HT-29 (cell line): ENCODE results near the gene ARSA. TPM values are rescaled to one million over a fixed set of nuclear protein-coding genes. Genes with fewer than 3 reads are reported as not detected.
"Not testable (repeated sequence)": the region's sequence is repeated elsewhere in the genome, so short reads cannot be mapped to it uniquely, and the experiment has no call there.

Source experiments
- DNase-seq: peaks from one replicate; pipeline ENCODE4 v3.0.0-alpha.2; 2015; ENCODE audit warnings: low spot score
- total RNA-seq: library from RNA; depleted of rRNA; stranded (reverse); fragments of >200 nt; shearing (Covaris generic); gene quantifications from 2 replicates; pipeline ENCODE4 v1.2.3, GENCODE V29; 2014; rRNA removed

ARSA gene
- 11.4 and 16.6 TPM in 2 replicates for total RNA-seq

DNA sequence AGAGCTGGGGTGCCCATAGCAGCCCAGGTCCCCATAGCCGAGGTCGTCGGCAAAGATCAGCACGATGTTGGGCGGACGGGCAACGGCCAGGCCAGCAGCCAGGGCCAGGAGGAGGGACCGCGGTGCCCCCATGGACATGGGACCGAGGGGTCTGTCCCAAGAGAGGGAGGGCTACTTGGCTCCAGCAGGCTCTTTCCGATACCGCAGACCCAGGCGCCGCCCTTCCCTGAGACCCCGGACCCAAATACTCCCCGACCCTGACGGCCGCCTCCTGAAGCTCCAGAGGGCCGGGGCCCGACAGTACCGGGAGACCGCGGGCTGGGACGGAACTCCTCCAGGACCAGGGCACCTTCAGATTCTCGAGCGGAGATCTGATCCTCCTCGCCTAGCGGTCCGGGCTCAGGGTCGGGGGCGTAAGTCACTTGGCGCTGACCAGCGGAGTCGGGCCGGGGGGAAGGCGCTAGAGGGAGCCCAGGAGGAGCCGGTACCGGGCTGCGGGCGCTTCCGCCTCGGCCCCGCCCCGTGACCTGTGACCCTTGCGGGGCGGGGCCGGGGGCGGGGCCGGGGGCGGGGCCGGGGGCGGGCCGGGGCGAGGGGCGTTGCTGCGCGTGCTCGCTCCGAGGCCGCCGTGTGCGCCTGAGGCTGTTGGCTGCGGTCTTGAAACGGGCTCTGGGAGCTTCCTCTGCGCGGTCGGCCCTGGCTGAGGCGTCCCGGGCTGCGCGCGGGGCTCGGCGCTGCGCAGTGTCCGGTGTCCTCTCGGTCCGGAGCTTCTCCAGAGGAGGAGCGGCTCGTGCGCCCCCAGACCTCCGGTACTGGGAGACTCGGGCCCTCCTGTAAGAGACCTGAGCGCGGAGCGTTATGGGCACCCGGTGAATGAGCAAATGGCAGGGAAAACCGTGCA lies at the start of gene ARSA:
Gene ARSA, minus strand, starts transcription at position 511 of the 901 bp plus-strand sequence. Its CDS starts 373 bp downstream, at position 138.
- DNase-seq: peak; percentile 43

DNA sequence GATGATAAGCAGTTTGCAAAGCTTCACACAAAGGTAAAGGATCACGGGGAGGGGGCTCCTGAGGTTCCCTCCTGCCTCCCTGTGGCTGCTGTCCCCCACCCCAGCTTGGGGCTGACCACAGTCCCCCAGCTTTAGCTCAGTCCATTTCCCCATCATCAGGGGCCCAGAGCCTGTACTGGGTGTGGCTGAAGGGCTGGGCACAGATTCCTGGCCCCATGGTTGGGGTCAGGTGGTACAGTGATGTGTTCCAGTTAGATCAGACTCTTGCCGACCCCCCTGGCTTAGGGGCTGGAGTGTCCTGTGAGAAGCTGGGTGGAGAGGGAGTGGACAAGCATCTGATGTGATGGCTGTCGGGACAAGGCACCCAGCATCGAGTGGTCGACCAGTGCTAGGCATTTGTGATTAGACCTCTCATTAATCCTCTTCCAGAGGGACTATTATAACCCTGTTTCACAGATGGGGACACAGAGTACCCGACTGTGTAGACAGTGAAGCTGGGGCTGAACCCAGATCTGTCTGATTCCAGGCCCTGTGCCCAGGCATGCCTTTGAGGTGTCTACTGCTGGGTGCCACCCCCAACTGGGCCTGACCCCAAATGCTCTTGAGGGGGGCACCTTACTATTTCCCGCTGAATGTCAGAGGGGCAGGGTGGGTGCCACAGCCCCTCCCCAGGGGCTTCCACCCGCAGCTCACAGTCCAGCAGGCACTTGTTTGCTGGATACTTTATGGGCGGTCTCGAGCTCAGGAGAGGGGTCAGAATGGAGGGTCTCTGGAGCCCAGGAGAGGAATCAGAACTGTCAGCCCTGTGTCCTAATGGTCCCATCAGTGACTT lies 48.9 kb upstream of the ARSA start:
- no peak for DNase-seq

DNA sequence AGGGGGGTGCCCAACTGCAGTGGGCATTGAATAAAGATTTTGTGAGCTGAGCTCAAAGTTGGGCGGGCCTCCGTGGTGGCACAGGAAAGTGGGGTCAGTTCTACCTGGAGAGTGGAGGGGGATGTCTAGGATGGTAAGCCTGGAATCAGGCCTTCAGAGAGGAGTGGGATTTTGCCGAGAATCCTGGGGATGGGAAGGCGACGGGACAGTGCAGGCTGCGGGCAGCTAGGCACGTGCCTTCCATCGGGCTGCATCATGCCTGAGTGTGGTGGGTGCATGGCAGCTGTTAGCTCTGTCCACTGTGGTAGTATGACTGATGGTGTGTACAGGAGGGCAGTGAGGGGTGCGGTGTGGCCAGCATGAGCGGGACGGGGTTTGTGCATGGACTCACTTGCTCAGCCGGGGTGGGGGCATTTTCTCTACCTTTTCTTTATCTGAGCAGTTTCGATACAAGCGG lies 48.3 kb upstream of the ARSA start:
- DNase-seq: no peak

DNA sequence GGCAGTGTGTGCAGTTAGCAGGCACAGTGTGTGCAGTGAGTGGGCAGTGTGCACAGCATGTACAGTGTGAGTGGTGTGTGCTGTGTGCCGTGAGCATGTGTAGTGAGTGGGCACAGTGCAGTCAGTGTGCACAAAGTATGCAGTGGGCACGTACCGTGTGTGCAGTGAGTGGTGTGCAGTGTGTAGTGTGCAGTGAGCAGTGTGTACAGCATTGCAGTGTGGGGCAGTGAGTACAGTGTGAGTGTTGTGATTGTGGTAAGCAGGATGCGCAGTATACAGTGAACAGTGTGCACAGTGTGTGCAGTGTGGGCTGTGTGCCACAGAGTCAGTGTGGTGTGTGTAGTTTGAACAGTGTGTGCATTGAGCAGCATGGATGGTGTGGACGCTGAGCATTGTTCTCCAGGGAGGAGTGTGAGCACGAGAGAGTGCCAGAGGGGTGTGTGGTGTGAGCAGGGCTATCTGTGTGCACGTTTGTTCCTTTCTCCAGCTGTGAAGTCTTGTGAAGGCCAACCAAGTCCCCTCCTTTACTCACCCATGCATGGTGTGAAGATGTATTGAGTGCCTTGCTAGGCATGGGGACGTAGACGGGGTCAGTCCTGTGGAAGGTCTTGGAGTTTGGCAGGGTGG lies 47.7 kb upstream of the ARSA start:
- DNase-seq: no peak

DNA sequence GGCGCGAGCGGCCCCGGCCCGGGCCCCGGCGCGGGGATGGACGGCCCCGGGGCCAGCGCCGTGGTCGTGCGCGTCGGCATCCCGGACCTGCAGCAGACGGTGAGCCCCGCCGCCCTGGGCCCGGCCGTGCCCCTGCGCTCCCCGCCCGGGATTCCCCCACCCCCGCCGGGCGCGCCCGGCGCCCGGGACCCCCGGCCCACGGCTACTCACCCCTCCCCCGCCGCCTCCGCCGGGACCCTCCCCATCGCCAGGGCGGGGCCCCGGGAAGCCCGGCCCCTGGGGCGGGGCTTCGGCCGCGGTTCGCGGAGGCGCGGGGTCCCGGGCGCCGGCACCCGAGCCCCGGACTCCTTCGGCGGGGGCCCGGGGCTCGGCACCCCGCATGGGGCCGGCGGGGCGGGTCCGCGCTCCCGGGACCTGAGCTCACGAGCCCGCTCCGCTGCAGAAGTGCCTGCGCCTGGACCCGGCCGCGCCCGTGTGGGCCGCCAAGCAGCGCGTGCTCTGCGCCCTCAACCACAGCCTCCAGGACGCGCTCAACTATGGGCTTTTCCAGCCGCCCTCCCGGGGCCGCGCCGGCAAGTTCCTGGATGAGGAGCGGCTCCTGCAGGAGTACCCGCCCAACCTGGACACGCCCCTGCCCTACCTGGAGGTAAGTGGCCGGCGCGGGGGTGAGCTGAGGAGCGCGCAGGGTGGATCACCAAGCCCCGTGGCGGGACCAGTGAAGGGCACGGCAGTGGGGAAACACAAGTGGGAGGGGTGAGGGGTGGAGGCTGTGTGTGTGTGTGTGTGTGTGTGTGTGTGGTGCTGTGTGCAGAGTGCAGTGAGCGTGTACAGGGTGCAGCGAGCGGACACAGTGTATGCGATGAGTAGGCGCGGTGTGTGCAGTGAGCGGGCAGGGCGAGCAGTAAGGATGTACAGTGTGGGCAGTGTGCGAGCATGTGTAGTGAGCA lies 46.9 kb upstream of the ARSA start:
- DNase-seq: peak; percentile 20

DNA sequence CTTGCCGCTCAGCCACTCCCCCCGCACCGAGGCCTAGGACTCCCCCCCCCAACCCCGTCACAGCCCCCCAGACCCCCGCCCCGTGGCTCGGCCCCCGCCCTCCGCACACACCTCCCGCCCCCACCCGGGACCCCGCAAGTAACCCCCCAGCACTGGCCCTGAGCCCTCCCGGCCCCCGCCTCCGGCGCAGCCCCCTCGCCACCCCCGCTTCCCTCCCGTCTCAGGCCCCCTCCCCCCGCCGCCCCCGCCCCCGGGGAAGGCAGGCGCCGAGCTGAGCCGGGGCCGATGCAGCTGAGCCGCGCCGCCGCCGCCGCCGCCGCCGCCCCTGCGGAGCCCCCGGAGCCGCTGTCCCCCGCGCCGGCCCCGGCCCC lies 46.2 kb upstream of the ARSA start:
- no peak for DNase-seq

DNA sequence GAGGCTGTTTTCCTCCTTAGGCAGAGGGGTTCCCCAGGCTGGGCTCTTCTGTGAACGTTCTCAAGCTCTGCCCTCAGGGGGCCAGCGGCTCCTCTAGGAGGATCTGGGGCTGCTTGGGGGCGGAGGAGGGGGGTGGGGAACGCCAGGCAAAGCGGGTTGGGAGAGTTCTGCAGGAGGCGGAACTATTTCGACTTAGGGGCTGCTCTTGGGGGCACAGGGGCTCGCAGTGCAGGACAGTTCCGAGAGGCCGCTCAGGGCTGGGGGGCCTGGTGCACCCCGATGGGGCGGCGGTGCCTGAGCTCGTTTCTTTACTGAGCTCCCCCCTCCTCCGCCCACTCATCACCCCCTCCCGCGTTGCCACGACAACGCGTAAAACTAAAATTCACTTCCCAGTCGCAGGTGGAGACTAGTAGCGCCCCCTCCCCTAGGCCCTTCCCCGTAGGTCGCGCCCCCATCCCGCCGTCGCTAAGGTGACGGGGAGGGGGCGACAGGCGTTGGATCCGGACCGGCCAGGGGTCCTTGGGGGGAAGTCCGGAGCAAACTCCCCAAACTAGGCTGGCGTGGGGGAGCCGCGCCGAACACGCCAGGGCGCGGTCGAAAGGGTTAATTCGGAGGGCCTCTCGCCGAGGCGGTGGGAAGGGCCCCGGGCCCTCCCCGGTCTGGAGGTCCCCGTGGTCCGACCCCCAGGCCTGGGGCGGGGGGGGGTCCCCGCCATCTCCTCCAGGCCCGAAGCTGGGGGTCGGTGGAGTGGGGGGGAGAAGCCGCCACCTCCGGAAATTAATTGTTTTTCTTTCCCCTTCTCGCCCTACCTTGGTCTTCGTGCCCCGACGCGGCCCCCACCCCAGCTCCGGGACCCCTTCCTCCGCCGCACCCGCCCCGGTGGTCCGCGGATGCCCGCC lies 45.5 kb upstream of the ARSA start:
- DNase-seq: no peak

DNA sequence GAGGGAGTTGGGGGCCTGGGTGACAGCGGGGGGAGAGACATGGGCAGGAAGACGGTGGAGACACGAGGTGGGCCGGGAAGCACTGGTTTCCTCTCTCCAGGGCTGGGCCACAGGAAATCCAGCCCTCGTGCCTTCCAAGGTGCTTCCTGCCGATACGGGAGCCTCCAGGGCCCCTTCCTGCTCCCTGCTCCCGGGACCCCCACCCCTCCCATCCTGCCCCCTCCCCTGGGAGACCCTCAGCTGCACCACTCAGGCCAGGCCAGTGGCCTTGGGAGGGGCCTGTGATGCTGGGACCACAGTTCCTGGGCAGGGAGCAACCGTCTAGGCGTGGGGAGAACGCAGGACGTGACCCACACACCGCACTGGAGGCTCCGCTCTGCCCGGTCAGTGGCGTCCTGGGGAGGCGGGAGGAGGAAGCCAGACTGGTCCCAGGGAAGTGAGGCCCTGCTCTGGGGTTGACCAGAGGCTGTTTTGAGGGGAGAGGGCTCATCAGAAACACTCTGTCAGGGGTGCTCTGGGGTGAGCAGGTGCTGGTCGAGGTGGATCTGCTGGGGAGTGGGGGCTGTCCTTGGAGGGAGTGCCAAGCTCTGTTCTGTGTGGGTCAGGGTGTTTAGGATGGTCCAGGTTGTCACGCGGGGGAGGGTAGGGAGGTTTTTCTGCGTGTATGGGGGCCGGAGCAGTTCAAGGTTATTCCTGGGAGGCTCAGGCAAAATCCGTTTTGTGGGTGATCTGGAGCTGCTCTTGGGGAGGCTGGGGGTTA lies 44.7 kb upstream of the ARSA start, which contains the start of gene SHANK3:
Gene SHANK3, plus strand, starts transcription at position 353 of the 760 bp plus-strand sequence.
- no peak for DNase-seq

DNA sequence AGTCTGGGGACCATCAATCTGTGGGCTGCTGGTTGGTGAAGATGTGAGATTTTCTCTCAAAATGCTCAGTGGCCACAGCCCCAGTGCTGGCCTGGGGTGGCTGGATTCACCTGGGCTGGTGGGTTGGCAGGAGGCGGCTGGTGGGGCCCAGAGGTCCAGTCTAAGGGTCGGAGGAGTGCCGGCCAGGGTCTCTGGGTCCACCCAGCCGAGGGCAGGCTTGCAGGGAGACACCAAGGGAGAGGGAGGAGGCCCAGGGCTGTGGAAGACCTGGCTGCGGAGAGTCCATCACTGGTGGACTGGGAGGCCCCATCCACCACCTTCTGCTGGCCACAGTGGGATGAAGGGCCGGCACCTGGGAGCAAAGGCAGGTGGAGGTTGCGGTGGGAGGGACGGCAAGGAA lies 44.1 kb upstream of the ARSA start:
- DNase-seq: no peak

DNA sequence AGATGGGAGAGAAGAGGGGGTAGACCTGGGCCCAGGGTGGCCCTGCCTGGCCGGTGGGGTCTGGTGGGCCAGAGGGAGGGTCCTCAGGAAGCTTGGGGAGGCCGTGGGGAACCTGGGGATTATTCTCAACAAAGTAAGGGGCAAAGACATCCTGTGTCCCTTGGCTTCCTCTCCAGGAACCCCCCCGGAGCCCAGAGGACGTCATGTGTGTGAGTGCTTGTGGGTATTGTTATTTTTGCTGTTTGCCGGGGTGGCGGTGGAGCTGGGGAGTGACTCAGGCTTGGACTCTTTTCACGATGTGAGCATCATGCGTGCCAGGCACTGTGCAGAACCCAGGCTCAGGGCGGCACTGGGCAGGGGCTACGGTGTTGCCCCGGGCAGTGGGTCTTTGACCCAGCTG lies 43.7 kb upstream of the ARSA start:
- DNase-seq: no peak

DNA sequence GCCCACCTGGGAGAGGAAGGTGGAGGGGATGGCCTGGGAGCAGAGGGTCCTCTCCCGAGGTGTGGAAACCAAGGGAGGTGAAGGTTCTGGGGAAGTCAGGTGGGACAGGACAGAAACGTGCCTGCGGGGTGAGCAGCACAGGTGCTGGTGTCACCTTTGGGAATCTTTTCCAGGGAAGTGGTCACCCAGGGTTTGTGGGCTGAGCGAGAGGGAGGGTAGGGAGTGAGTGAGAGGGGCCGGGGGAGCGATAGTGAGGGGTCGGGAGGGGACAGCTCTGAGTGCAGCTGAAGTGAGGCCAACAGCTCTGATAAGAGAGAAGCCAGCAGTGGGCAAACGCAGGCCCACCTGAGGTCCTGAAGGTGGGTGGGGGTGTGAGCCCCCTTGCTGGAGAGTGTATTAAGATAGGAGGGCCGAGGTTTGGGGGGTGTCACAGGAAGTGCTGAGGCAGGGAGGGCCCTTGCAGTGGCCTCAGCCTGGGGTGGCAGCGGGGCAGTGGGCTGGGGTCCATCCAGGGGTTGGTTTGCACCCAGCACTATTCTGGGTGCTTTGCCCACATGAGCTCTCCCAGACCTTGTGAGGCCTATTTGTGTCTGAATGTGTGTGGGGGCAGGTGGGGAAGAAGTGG lies 43.1 kb upstream of the ARSA start:
- no peak for DNase-seq

DNA sequence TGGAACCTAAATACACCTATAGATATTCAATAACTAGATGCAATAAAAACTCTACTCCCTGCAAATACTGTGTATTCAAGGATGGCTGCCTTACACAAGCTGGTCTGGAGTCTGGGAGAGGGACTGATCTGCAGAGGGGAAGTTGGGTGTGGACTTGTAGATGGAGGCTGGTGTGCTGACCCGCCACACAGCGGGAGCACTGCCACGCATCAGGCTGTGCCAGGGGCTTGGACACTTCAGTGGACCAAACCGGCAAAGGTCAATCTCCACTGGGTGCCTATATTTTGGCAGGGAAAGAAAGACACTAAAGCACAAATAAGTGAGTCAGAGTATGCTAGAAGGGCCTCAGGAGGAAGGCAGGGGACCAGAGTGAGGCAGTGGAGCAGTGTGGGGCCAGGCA lies 42.6 kb upstream of the ARSA start:
- no peak for DNase-seq

DNA sequence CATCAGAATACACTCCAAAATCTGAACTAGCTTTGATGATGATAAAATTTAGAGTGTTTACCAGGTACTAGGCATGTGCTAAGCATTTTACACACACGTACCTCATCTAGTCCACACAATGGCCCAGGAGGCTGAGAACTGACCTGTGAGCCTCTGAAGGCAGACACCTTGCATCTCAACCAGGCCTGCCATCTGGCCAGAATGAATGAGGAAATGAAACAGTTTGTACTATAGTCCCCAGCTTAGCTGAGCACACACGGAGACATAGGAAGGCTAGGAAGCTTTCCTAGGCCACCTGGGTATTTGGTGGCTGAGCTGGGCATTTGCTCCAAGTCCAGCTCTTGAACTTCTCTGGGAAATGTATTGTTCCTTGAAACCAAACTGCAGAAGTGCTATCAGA lies 37.8 kb upstream of the ARSA start:
- no peak for DNase-seq

DNA sequence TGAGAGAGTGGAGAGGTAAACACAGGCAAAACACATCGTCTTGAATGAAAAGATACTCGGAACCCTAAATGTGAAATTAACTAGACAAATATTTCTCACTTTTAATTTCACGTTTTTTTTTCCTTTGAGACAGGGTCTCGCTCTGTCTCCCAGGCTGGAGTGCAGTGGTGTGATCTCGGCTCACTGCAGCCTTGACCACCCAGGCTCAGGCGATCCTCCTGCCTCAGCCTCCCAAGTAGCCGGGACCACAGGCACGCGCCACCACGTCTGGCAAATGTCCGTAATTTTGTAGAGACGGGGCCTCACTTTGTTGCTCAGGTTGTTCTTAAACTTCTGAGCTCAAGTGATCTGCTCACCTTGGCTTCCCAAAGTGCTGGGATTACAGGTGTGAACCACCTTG lies 37.3 kb upstream of the ARSA start:
- no peak for DNase-seq

DNA sequence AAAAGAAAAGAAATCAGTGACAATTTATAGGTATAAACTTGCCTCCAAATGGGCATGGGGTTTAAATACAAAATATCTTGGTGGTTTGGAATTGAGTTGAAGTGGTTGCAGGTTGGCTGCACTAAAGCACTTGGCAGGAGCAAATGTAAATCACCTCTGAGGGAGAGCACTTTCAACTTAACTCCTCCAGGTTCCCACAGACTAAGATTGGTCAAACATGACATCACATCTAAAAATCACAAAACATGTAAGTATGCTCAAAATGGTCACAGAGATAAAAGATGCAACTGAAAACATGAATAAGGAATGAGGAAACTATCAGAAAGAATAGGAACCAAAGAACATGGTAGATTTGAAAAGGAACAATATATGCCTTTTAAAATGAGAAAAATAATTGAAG lies 32.4 kb upstream of the ARSA start:
- no peak for DNase-seq

DNA sequence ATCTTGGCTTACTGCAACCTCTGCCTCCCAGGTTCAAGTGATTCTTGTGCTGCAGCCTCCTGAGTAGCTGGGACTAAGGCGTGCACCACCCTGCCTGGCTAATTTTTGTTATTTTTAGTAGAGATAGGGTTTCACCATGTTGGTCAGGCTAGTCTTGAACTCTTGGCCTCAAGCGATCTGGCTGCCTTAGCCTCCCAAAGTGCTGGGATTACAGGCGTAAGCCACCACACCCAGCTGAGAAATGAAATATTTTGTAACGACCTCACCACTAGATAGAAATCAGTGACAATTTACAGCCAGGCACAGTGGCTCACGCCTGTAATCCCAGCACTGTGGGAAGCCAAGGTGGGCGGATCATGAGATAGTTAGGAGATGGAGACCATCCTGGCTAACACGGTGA lies 31.8 kb upstream of the ARSA start:
- not testable (repeated sequence) for DNase-seq

DNA sequence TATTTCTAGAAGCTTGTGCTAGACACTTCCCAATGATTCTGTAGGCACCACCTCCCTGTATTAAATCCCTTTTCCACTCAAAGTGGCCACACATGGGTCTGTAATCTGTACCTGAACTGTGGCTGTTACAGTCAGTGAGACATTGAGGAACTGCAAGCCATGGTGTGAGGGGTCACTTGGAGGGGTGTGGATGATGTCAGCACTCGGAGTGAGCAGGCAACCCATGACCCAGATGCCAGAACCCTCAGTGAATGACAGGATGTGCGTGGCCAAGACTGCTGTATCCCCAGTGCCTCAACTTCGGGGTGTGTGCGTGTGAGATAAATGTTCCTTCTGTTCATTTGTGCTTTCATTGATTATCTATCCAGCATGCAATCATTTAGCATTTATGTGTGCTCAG lies 30.0 kb upstream of the ARSA start:
- no peak for DNase-seq
